Measurements from ENCODE around the gene MCM3. TPM values are rescaled to one million over a fixed set of nuclear protein-coding genes. Genes with fewer than 3 reads are reported as not detected.

Gene MCM3
- total and polyA plus RNA-seq, 4 donors = 7.4 to 60.8 (median 12.3) TPM

DNA sequence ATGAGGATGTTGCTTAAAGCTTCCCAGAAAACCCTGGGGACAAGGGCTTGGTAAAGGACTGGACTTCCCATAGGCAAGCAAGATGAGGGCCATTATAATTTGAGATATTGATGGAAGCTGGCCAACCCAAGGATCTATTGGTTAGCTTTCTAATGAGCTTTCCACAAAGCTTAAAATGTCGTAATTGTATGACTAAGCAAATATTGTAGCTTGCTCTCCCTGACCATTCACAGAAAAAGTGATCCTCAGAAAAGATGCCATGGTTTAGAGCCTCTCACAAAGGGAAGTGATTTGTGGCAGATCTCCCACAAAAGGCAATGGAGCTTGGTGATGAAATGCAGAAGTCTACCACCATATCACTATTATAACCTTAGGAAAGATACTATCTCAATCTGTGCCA, 53.9 kb downstream of the MCM3 start:
- no peak overlapping the region for H3K4me3 ChIP-seq (ENCODE audit: low read depth in 1 of 3, low read length in 3 of 3)
- TF ChIP-seq, protein P1, sequence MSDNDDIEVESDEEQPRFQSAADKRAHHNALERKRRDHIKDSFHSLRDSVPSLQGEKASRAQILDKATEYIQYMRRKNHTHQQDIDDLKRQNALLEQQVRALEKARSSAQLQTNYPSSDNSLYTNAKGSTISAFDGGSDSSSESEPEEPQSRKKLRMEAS (IDR thresholded peaks at IDR 0.05) = no peak
- TF ChIP-seq NR2F2 (IDR thresholded peaks at IDR 0.05) (no peak), FOXA1 (IDR thresholded peaks at IDR 0.05) (no peak), HNF4A (conservative IDR thresholded peaks at IDR 0.05) (no peak), FOXA2 (IDR thresholded peaks at IDR 0.05) (no peak), RAD21 (IDR thresholded peaks at IDR 0.05) (no peak), JUND (IDR thresholded peaks at IDR 0.05) (no peak)
- TF ChIP-seq, protein P2, sequence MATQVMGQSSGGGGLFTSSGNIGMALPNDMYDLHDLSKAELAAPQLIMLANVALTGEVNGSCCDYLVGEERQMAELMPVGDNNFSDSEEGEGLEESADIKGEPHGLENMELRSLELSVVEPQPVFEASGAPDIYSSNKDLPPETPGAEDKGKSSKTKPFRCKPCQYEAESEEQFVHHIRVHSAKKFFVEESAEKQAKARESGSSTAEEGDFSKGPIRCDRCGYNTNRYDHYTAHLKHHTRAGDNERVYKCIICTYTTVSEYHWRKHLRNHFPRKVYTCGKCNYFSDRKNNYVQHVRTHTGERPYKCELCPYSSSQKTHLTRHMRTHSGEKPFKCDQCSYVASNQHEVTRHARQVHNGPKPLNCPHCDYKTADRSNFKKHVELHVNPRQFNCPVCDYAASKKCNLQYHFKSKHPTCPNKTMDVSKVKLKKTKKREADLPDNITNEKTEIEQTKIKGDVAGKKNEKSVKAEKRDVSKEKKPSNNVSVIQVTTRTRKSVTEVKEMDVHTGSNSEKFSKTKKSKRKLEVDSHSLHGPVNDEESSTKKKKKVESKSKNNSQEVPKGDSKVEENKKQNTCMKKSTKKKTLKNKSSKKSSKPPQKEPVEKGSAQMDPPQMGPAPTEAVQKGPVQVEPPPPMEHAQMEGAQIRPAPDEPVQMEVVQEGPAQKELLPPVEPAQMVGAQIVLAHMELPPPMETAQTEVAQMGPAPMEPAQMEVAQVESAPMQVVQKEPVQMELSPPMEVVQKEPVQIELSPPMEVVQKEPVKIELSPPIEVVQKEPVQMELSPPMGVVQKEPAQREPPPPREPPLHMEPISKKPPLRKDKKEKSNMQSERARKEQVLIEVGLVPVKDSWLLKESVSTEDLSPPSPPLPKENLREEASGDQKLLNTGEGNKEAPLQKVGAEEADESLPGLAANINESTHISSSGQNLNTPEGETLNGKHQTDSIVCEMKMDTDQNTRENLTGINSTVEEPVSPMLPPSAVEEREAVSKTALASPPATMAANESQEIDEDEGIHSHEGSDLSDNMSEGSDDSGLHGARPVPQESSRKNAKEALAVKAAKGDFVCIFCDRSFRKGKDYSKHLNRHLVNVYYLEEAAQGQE (IDR thresholded peaks at IDR 0.05) = no peak
- TF ChIP-seq, protein P3, sequence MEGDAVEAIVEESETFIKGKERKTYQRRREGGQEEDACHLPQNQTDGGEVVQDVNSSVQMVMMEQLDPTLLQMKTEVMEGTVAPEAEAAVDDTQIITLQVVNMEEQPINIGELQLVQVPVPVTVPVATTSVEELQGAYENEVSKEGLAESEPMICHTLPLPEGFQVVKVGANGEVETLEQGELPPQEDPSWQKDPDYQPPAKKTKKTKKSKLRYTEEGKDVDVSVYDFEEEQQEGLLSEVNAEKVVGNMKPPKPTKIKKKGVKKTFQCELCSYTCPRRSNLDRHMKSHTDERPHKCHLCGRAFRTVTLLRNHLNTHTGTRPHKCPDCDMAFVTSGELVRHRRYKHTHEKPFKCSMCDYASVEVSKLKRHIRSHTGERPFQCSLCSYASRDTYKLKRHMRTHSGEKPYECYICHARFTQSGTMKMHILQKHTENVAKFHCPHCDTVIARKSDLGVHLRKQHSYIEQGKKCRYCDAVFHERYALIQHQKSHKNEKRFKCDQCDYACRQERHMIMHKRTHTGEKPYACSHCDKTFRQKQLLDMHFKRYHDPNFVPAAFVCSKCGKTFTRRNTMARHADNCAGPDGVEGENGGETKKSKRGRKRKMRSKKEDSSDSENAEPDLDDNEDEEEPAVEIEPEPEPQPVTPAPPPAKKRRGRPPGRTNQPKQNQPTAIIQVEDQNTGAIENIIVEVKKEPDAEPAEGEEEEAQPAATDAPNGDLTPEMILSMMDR (IDR thresholded peaks at IDR 0.05; ENCODE audit: low read depth, low read length, missing input control) = no peak
- H3K9me3 ChIP-seq (ENCODE audit: control insufficient read depth in 4 of 4, low read length in 3 of 4) = no peaks in the 10 kb centered on the region
- no peak overlapping the region for H3K9ac ChIP-seq (ENCODE audit: low read depth in 1 of 2, low read length in 2 of 2)
- H3K36me3 ChIP-seq (ENCODE audit: control insufficient read depth in 4 of 4, insufficient read depth in 3 of 4, low read depth in 1 of 4, low read length in 3 of 4) = no peaks in the 10 kb centered on the region
- 69% methylated on average over 1 of the region's 1 CpG for WGBS
- H3K27me3 ChIP-seq (ENCODE audit: control insufficient read depth in 4 of 4, insufficient read depth in 4 of 4, low read length in 3 of 4) = no peaks in the 10 kb centered on the region
- DNase-seq (ENCODE audit: low spot score) = no peak
- H3K4me1 ChIP-seq (ENCODE audit: control insufficient read depth in 4 of 4, insufficient read depth in 4 of 4, low read length in 3 of 4) = peaks cover 0 to 6% (median 2%) of the 10 kb centered on the region in 4 donors
- no peak overlapping the region for H3K27ac ChIP-seq (ENCODE audit: low read depth in 1 of 2, low read length in 2 of 2)

DNA sequence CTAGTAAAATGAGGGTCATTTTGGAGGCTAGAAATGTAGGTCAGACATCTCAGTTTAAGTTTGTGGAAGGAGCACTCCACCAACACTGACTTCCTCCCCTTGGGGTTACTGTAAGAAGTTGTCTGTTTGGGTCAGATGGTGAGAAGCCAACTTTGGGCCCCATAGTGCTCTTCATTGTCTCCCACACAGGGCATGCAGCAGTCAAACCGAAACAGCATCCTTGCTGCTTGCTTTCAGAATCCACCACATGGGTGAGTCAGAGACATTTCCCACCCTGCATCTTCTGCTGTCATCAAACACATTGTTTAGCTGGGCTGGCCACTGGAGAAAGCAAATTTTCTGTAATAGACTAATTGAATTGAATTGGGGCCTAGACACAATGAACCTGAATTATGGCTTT, 57.0 kb downstream of the MCM3 start:
- H3K4me3 ChIP-seq (ENCODE audit: low read depth in 1 of 3, low read length in 3 of 3) = no peak overlapping the region
- no peaks in the 10 kb centered on the region for H3K36me3 ChIP-seq (ENCODE audit: control insufficient read depth in 4 of 4, insufficient read depth in 3 of 4, low read depth in 1 of 4, low read length in 3 of 4)
- WGBS = 80% methylated on average over 1 of the region's 1 CpG
- peaks cover 0 to 8% (median 0%) of the 10 kb centered on the region in 4 donors for H3K27me3 ChIP-seq (ENCODE audit: control insufficient read depth in 4 of 4, insufficient read depth in 4 of 4, low read length in 3 of 4)
- H3K9ac ChIP-seq (ENCODE audit: low read depth in 1 of 2, low read length in 2 of 2) = no peak overlapping the region
- H3K9me3 ChIP-seq (ENCODE audit: control insufficient read depth in 4 of 4, low read length in 3 of 4) = no peaks in the 10 kb centered on the region
- H3K4me1 ChIP-seq (ENCODE audit: control insufficient read depth in 4 of 4, insufficient read depth in 4 of 4, low read length in 3 of 4) = no peaks in the 10 kb centered on the region
- no peak overlapping the region for H3K27ac ChIP-seq (ENCODE audit: low read depth in 1 of 2, low read length in 2 of 2)
- TF ChIP-seq HNF4A (conservative IDR thresholded peaks at IDR 0.05) = no peak
- TF ChIP-seq RXRA (IDR thresholded peaks at IDR 0.05) = no peak
- DNase-seq (ENCODE audit: low spot score) = no peak

DNA sequence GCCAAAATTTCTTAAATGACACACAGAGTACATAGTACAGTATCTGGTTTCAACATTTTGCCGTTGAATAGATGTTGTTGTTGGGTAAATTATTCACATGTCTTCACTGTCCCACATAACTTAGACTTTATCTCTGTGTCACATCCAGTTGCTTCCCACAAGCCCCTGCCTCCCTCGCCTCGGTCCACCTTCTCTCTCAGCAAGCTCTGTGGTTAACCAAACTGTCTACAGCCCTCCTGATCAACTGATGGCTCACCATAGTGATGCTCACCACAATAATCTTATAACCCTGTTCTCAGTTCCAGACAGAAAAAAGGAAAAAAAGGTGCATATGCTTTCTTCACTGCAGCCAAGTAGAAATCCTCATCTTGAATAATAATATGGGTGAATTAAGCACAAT, 63.2 kb downstream of the MCM3 start:
- H3K36me3 ChIP-seq (ENCODE audit: control insufficient read depth in 4 of 4, insufficient read depth in 3 of 4, low read depth in 1 of 4, low read length in 3 of 4) = no peaks in the 10 kb centered on the region
- no peak overlapping the region for H3K4me3 ChIP-seq (ENCODE audit: low read depth in 1 of 3, low read length in 3 of 3)
- no peak overlapping the region for H3K27ac ChIP-seq (ENCODE audit: low read depth in 1 of 2, low read length in 2 of 2)
- H3K4me1 ChIP-seq (ENCODE audit: control insufficient read depth in 4 of 4, insufficient read depth in 4 of 4, low read length in 3 of 4) = no peaks in the 10 kb centered on the region
- TF ChIP-seq, protein P4, sequence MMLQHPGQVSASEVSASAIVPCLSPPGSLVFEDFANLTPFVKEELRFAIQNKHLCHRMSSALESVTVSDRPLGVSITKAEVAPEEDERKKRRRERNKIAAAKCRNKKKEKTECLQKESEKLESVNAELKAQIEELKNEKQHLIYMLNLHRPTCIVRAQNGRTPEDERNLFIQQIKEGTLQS (IDR thresholded peaks at IDR 0.05) = no peak
- TF ChIP-seq, protein P1 (IDR thresholded peaks at IDR 0.05) = no peak
- TF ChIP-seq NR2F2 (IDR thresholded peaks at IDR 0.05) = no peak
- no peak for TF ChIP-seq RAD21 (IDR thresholded peaks at IDR 0.05)
- no peak for TF ChIP-seq RXRA (IDR thresholded peaks at IDR 0.05)
- no peak for TF ChIP-seq TAF1 (conservative IDR thresholded peaks at IDR 0.05)
- TF ChIP-seq SP1 (IDR thresholded peaks at IDR 0.05) = no peak
- no peak for TF ChIP-seq YY1 (IDR thresholded peaks at IDR 0.05)
- TF ChIP-seq FOXA1 (IDR thresholded peaks at IDR 0.05) = no peak
- no peak overlapping the region for H3K9ac ChIP-seq (ENCODE audit: low read depth in 1 of 2, low read length in 2 of 2)
- no peaks in the 10 kb centered on the region for H3K9me3 ChIP-seq (ENCODE audit: control insufficient read depth in 4 of 4, low read length in 3 of 4)
- peaks cover 0 to 8% (median 0%) of the 10 kb centered on the region in 4 donors for H3K27me3 ChIP-seq (ENCODE audit: control insufficient read depth in 4 of 4, insufficient read depth in 4 of 4, low read length in 3 of 4)
- 47% methylated on average over 3 of the region's 3 CpGs for WGBS
- DNase-seq (ENCODE audit: low spot score) = no peak

Data from liver (tissue), 9 donors.